ENCODE measurements around the gene ZNF44. TPM values are rescaled to one million over a fixed set of nuclear protein-coding genes. Genes with fewer than 3 reads are reported as not detected.
A peak's percentile ranks its signal among the peaks of the same experiment; 100 is the strongest.

The ZNF44 gene
- total and polyA plus RNA-seq, 2 of the 13 experiments (the other 11 are each of a cell fraction or from before 2014, with no cell fraction given), result 6.9 to 15.7 TPM

GRCh38 chr19:12333162-12334159, 38.8 kb upstream of the ZNF44 start, which contains the start of gene ZNF563 (continued):
- TF ChIP-seq ZNF274 (CRISPR knock-in tag; IDR thresholded peaks at IDR 0.05) (peak; percentile 70), ZNF549 (CRISPR knock-in tag; IDR thresholded peaks at IDR 0.05) (no peak; the same call in 1 of the 2 replicates), ZNF343 (CRISPR knock-in tag; IDR thresholded peaks at IDR 0.05) (no peak), ZXDC (CRISPR knock-in tag; IDR thresholded peaks at IDR 0.05) (no peak), RBM39 (IDR thresholded peaks at IDR 0.05; ENCODE audit: low read depth, low read length, poor library complexity, severe bottlenecking) (peak; percentile 76), ZC3H13 (CRISPR knock-in tag; IDR thresholded peaks at IDR 0.05) (0 out of 2 replicates have a peak, but pooled peaks have one; percentile 50), NBN (conservative IDR thresholded peaks at IDR 0.05) (no peak), THYN1 (CRISPR knock-in tag; IDR thresholded peaks at IDR 0.05; ENCODE audit: borderline replicate concordance, low read depth) (no peak), GLI4 (CRISPR knock-in tag; IDR thresholded peaks at IDR 0.05; ENCODE audit: borderline replicate concordance) (no peak), TCF7 (IDR thresholded peaks at IDR 0.05; ENCODE audit: low read depth) (peak; percentile 86), HCFC1 (IDR thresholded peaks at IDR 0.05; ENCODE audit: low read depth, low read length) (no peak; the same call in 1 of the 2 replicates), CENPT (CRISPR knock-in tag; IDR thresholded peaks at IDR 0.05; ENCODE audit: low read depth) (no peak), SOX13 (IDR thresholded peaks at IDR 0.05) (no peak), SOX13 (CRISPR knock-in tag; conservative IDR thresholded peaks at IDR 0.05 in 1 of 2, IDR thresholded peaks at IDR 0.05 in 1 of 2) (peak in 1 of 2 experiments; percentile 35; a peak in 2 of 4 replicates), KDM1A (CRISPR knock-in tag; IDR thresholded peaks at IDR 0.05) (no peak), ZFP82 (CRISPR knock-in tag; IDR thresholded peaks at IDR 0.05; ENCODE audit: borderline replicate concordance) (no peak), HMG20B (CRISPR knock-in tag; conservative IDR thresholded peaks at IDR 0.05) (no peak), ZNF124 (CRISPR knock-in tag; IDR thresholded peaks at IDR 0.05) (no peak), PREB (CRISPR knock-in tag; IDR thresholded peaks at IDR 0.05) (no peak), NFIC (IDR thresholded peaks at IDR 0.05; ENCODE audit: low read length) (no peak), ZNF790 (CRISPR knock-in tag; IDR thresholded peaks at IDR 0.05; ENCODE audit: borderline replicate concordance) (peak; percentile 59; the same call in 1 of the 2 replicates), ATF2 (CRISPR knock-in tag; IDR thresholded peaks at IDR 0.05) (peak; percentile 71), HBP1 (CRISPR knock-in tag; IDR thresholded peaks at IDR 0.05; ENCODE audit: low read depth) (peak; percentile 16; the same call in 1 of the 2 replicates), KDM6A (CRISPR knock-in tag; IDR thresholded peaks at IDR 0.05; ENCODE audit: low read depth) (no peak)

Measured in HepG2 (cell line).